CD8-positive, alpha-beta memory T cell (primary cell): ENCODE data around the gene TNIK. TPM values are rescaled to one million over a fixed set of nuclear protein-coding genes. Genes with fewer than 3 reads are reported as not detected.

Experiments
- CTCF ChIA-PET: fragments of 350-600 bp; sonication (Branson Sonifier 250); formaldehyde crosslinking; loops from one replicate; lab custom pipeline; 2021; ENCODE audit warnings: antibody characterized with exemption; lab: Charles Lee
- POLR2A ChIA-PET: fragments of 350-600 bp; sonication (Branson Sonifier 250); formaldehyde crosslinking; loops from one replicate; lab custom pipeline; 2021; ENCODE audit warnings: antibody characterized with exemption; lab: Charles Lee
- DNase-seq, 5 donors: peaks; one replicate each; pipeline versions ENCODE4 v3.0.0 to v3.0.0-alpha.2; 2020 to 2022; ENCODE audit warnings: mixed read lengths in 1 of 5
- H3K27ac ChIP-seq: one replicate; pipeline ENCODE4 v1.7.0; 2013; ENCODE audit warnings: low read depth, mild to moderate bottlenecking, low read length, moderate library complexity
- H3K27me3 ChIP-seq: 2 replicates; pipeline ENCODE4 v1.7.0; 2013; ENCODE audit warnings: low read length, mild to moderate bottlenecking; ENCODE audit not compliant: insufficient read depth, poor library complexity, severe bottlenecking
- H3K36me3 ChIP-seq: 2 replicates; pipeline ENCODE4 v1.7.0; 2013; ENCODE audit warnings: mild to moderate bottlenecking, low read length, moderate library complexity; ENCODE audit not compliant: insufficient read depth
- H3K4me1 ChIP-seq: 2 replicates; pipeline ENCODE4 v1.7.0; 2013; ENCODE audit warnings: mild to moderate bottlenecking, low read length, moderate library complexity; ENCODE audit not compliant: insufficient read depth
- H3K4me3 ChIP-seq: 2 replicates; pipeline ENCODE4 v1.7.0; 2013; ENCODE audit warnings: mild to moderate bottlenecking, low read length
- H3K9me3 ChIP-seq: 2 replicates; pipeline ENCODE4 v1.7.0; 2013; ENCODE audit warnings: mild to moderate bottlenecking, low read length
- H3K27ac Mint-ChIP-seq, 8 donors: one replicate each; pipeline ENCODE4 v1.8.0; 2020 to 2021; ENCODE audit warnings: mixed read lengths in 8 of 8, mild to moderate bottlenecking in 6 of 8, inconsistent platforms in 3 of 8, moderate library complexity in 3 of 8
- H3K27me3 Mint-ChIP-seq, 2 donors: one replicate each; pipeline ENCODE4 v1.8.0; 2020 to 2021; ENCODE audit warnings: mixed read lengths in 2 of 2, mild to moderate bottlenecking in 1 of 2, moderate library complexity in 1 of 2
- H3K36me3 Mint-ChIP-seq, 3 donors: one replicate each; pipeline ENCODE4 v1.8.0; 2020 to 2021; ENCODE audit warnings: mixed read lengths in 3 of 3, inconsistent platforms in 1 of 3, mild to moderate bottlenecking in 1 of 3
- H3K4me1 Mint-ChIP-seq, 3 donors: one replicate each; pipeline ENCODE4 v1.8.0; 2020 to 2021; ENCODE audit warnings: mixed read lengths in 3 of 3, inconsistent platforms in 1 of 3, mild to moderate bottlenecking in 1 of 3
- H3K4me3 Mint-ChIP-seq, 7 donors: one replicate each; pipeline ENCODE4 v1.8.0; 2020 to 2021; ENCODE audit warnings: mixed read lengths in 7 of 7, mild to moderate bottlenecking in 6 of 7, moderate library complexity in 4 of 7, inconsistent platforms in 2 of 7
- H3K9me3 Mint-ChIP-seq, 5 donors: one replicate each; pipeline ENCODE4 v1.8.0; 2020 to 2022; ENCODE audit warnings: mixed read lengths in 5 of 5, mild to moderate bottlenecking in 3 of 5, moderate library complexity in 2 of 5, inconsistent platforms in 1 of 5
- polyA plus RNA-seq: library from polyadenylated mRNA; unstranded; fragments of 300-500 nt; fragmentation: Illumina TruSeq; gene quantifications from one replicate; pipeline ENCODE4 v1.2.3, GENCODE V29; 2021
- total RNA-seq, 2 experiments: library from RNA; stranded (reverse); gene quantifications; one replicate each; pipeline ENCODE4 v1.2.3, GENCODE V29; 2021

The TNIK gene
- total and polyA plus RNA-seq, 3 experiments from 2014 or later = 15.9 to 19.2 (median 17.7) TPM

DNA sequence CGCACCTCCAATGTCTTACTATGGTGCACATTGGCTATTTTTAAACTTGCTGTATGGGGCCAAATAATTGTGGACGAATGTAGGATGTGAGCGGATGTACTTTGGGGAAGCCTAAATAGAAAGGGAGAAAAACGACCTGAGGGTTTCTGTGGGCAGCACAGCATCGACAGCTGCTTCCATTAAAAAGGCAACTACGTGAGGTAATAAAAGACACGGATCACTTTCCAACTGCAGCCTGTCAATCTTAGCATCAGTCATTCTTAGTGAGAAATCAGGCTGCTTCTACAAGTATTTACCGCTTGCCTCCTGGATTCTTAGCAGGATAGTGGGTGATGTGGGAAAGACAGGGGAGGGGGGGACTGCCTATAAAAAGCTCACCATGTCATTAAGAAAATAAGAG, 247.0 kb downstream of the TNIK start:
- no peaks in the 10 kb centered on the region for H3K9me3 Mint-ChIP-seq
- H3K4me3 ChIP-seq = no peak overlapping the region
- H3K4me1 ChIP-seq = peaks cover 4% of the 10 kb centered on the region
- DNase-seq = no peak
- H3K27me3 ChIP-seq = no peaks in the 10 kb centered on the region
- H3K36me3 Mint-ChIP-seq = peaks cover 4 to 27% (median 15%) of the 10 kb centered on the region in 3 donors
- no peaks in the 10 kb centered on the region for H3K27me3 Mint-ChIP-seq
- ChIA-PET POLR2A (no interaction called here), CTCF (interaction anchor here (1.8 kb wide), 1 partner anchor 11 kb away, joined by 5 read pairs; no protein-coding TSS in a partner anchor)
- no peak overlapping the region for H3K27ac ChIP-seq
- H3K36me3 ChIP-seq = peaks cover 13% of the 10 kb centered on the region
- H3K27ac Mint-ChIP-seq = peak overlapping the region in 1 of 8 donors; percentile 66
- H3K4me3 Mint-ChIP-seq = no peak overlapping the region
- peaks cover 21 to 40% (median 23%) of the 10 kb centered on the region in 3 donors for H3K4me1 Mint-ChIP-seq
- no peaks in the 10 kb centered on the region for H3K9me3 ChIP-seq

DNA sequence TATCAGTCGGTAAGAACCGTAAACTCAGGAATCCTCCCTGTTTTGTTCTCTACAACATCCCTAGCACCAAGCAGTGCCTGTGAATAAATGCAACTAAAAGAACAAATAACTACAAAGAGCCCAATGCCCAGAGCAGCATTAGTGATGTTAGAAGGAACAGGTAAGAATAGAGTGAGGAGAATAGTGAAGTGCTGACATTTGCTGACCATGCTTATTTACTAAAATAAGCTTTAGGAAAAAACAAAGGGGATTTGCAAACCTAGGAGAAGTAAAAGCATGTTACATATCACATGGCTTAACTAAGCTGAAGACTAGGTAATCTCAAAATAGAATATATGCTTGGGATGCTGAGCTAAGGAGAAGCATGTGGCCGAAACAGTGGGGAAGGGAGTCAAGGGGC, 247.6 kb downstream of the TNIK start:
- H3K4me3 ChIP-seq = no peak overlapping the region
- H3K4me1 ChIP-seq = no peaks in the 10 kb centered on the region
- H3K9me3 ChIP-seq = no peaks in the 10 kb centered on the region
- Mint-ChIP-seq H3K27me3 (no peaks in the 10 kb centered on the region), H3K4me3 (no peak overlapping the region), H3K27ac (peak overlapping the region in 2 of 8 donors; percentile 0 to 78), H3K9me3 (no peaks in the 10 kb centered on the region), H3K36me3 (peaks cover 4 to 31% (median 15%) of the 10 kb centered on the region in 3 donors), H3K4me1 (peaks cover 19 to 36% (median 19%) of the 10 kb centered on the region in 3 donors)
- DNase-seq = no peak
- no peaks in the 10 kb centered on the region for H3K27me3 ChIP-seq
- no peak overlapping the region for H3K27ac ChIP-seq
- POLR2A ChIA-PET = no interaction called here
- CTCF ChIA-PET = interaction anchor here (1.8 kb wide), 1 partner anchor 11 kb away, joined by 5 read pairs; no protein-coding TSS in a partner anchor
- peaks cover 13% of the 10 kb centered on the region for H3K36me3 ChIP-seq

DNA sequence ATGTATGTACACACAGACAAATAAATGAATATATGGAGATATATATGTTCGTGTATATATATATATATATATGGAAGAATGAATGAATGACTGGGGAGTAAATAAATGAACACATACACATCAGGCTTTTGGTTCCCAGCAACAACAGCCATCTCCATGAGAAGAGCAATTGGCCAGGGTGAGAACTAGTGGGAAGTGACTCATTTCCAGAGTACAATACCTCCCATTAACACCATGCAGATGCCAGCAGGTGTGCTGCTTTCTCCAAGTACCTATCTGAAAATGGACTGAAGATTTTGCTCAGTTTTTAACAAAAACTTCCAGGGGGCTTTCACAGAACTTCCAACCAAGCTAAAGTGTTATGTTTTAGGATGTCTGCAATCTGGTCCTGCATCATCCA, 253.9 kb downstream of the TNIK start:
- Histone ChIP-seq H3K27me3 (no peaks in the 10 kb centered on the region), H3K27ac (no peak overlapping the region), H3K4me1 (no peaks in the 10 kb centered on the region), H3K36me3 (peaks cover 18% of the 10 kb centered on the region), H3K9me3 (no peaks in the 10 kb centered on the region), H3K4me3 (no peak overlapping the region)
- Mint-ChIP-seq H3K9me3 (no peaks in the 10 kb centered on the region), H3K27ac (no peak overlapping the region), H3K36me3 (peaks cover 17 to 67% (median 23%) of the 10 kb centered on the region in 3 donors), H3K4me1 (peaks cover under 1 to 13% (median 3%) of the 10 kb centered on the region in 3 donors), H3K4me3 (no peak overlapping the region), H3K27me3 (no peaks in the 10 kb centered on the region)
- DNase-seq = no peak
- ChIA-PET POLR2A (no interaction called here), CTCF (interaction anchor here (1.0 kb wide), 1 partner anchor 24 kb away, joined by 3 read pairs; no protein-coding TSS in a partner anchor)

DNA sequence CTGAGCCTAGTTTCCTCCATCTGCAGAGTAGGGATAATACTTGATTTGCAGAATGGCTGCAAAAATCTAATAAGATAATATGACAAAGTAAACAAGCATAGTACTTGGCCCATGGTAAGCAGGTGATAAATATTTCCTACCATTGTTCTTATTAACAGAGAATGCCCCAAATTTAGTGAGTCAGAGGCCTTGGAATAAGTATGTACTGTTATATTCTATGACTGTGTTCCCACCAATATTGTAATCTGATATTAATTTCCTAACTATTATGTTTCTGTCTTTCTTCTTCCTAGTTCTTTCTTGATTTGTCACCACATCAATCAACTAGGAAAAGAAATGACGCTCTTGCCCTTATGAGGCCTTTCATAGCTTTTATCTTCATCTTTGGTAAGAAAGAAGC, 255.3 kb downstream of the TNIK start:
- Mint-ChIP-seq H3K4me3 (no peak overlapping the region), H3K4me1 (peaks cover 0 to 9% (median 3%) of the 10 kb centered on the region in 3 donors), H3K9me3 (no peaks in the 10 kb centered on the region), H3K27ac (no peak overlapping the region), H3K36me3 (peaks cover 13 to 54% (median 18%) of the 10 kb centered on the region in 3 donors), H3K27me3 (no peaks in the 10 kb centered on the region)
- ChIA-PET CTCF (no interaction called here), POLR2A (no interaction called here)
- Histone ChIP-seq H3K4me3 (no peak overlapping the region), H3K4me1 (no peaks in the 10 kb centered on the region), H3K36me3 (peaks cover 9% of the 10 kb centered on the region), H3K27me3 (no peaks in the 10 kb centered on the region), H3K27ac (no peak overlapping the region), H3K9me3 (no peaks in the 10 kb centered on the region)
- DNase-seq = no peak

DNA sequence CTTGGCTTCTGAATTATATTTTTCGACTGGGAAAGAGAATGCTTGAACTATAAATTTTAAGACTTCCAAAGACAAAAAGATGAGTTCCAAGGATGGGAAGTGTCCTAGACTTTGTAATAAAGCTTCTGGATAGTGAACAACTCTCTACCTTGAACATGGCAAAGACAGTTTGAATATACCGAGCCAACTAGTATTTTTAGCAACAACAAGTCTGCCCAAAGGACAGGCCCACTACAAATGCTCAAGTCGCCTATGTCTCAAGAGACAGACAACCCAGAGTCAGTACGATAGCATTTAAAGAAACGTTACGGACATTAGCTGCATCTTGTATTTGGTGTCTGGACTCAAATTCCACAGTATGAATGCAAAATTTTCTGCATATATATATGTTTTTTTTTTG, 258.4 kb downstream of the TNIK start:
- Histone ChIP-seq H3K4me3 (no peak overlapping the region), H3K36me3 (peaks cover 5% of the 10 kb centered on the region), H3K4me1 (no peaks in the 10 kb centered on the region), H3K27ac (no peak overlapping the region), H3K9me3 (no peaks in the 10 kb centered on the region), H3K27me3 (no peaks in the 10 kb centered on the region)
- ChIA-PET POLR2A (no interaction called here), CTCF (interaction anchor here (1.0 kb wide), 1 partner anchor 21 kb away, joined by 3 read pairs; no protein-coding TSS in a partner anchor)
- Mint-ChIP-seq H3K9me3 (no peaks in the 10 kb centered on the region), H3K36me3 (peaks cover 23 to 38% (median 26%) of the 10 kb centered on the region in 3 donors), H3K4me3 (no peak overlapping the region), H3K27ac (peak overlapping the region in 1 of 8 donors; percentile 58), H3K27me3 (no peaks in the 10 kb centered on the region), H3K4me1 (peaks cover 2 to 9% (median 3%) of the 10 kb centered on the region in 3 donors)
- DNase-seq = no peak

DNA sequence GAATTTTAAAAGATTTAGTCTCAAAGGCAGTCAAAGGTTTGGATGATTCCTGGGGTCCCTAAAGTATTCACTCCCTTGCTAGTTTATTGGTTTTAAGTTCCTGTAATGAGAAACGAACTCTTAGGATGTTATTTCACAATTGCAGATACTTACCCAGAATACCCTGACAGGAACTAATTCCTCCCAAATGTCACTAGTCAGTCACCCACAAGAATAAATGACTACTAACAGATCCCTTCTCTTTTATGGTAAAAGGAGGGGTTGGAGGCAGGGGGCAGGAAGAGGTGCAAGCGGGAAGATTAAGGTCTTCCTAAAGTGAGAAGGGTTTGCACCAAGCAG, 259.5 kb downstream of the TNIK start:
- ChIA-PET POLR2A (no interaction called here), CTCF (no interaction called here)
- no peak overlapping the region for H3K27ac ChIP-seq
- no peak for DNase-seq
- peaks cover 3% of the 10 kb centered on the region for H3K36me3 ChIP-seq
- Mint-ChIP-seq H3K4me3 (no peak overlapping the region), H3K27ac (no peak overlapping the region), H3K27me3 (no peaks in the 10 kb centered on the region), H3K9me3 (no peaks in the 10 kb centered on the region), H3K4me1 (peaks cover 3 to 9% (median 6%) of the 10 kb centered on the region in 3 donors), H3K36me3 (peaks cover 17 to 28% (median 19%) of the 10 kb centered on the region in 3 donors)
- H3K4me3 ChIP-seq = no peak overlapping the region
- no peaks in the 10 kb centered on the region for H3K27me3 ChIP-seq
- H3K9me3 ChIP-seq = no peaks in the 10 kb centered on the region
- H3K4me1 ChIP-seq = no peaks in the 10 kb centered on the region

DNA sequence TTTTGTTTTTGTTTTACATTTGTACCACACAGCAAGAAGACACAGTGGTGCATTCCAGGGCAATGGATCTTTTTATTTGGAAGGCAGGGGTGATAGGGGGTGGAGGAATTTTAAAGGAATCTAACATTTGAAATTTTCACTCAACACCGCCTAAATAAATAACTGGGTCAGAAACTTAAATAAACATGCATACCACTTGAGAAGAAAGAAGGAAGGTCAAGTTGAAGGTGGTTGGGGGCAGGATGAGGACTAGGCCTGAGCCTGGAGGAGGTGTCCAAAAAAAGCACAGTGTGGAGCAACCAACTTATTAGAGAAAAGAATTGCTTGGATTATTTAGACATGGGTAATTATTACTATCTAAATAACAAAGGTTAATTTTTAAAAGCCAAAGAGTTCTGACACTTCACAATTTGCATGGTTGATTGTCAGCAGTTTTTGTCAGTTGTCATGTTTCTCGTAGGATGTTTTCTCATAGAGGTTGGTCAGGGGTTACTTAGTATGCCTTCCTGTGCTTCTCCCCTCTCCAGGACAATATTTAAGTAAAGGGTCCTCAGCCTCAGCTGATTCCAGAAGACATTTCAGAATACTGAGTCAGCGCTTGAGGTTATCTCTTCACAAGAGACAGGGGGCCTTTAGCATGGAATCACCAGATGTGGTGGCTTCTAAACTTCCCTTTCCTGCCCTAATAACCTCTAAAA, 260.0 kb downstream of the TNIK start:
- H3K4me1 ChIP-seq = no peaks in the 10 kb centered on the region
- Mint-ChIP-seq H3K27me3 (no peaks in the 10 kb centered on the region), H3K4me1 (peaks cover 3 to 6% (median 4%) of the 10 kb centered on the region in 3 donors), H3K27ac (peak overlapping the region in 3 of 8 donors; percentile 11 to 57 (median 15)), H3K36me3 (peaks cover 14 to 23% (median 17%) of the 10 kb centered on the region in 3 donors), H3K9me3 (no peaks in the 10 kb centered on the region), H3K4me3 (no peak overlapping the region)
- H3K27ac ChIP-seq = no peak overlapping the region
- ChIA-PET CTCF (no interaction called here), POLR2A (no interaction called here)
- no peak for DNase-seq
- H3K36me3 ChIP-seq = no peaks in the 10 kb centered on the region
- no peaks in the 10 kb centered on the region for H3K9me3 ChIP-seq
- no peak overlapping the region for H3K4me3 ChIP-seq
- H3K27me3 ChIP-seq = no peaks in the 10 kb centered on the region

DNA sequence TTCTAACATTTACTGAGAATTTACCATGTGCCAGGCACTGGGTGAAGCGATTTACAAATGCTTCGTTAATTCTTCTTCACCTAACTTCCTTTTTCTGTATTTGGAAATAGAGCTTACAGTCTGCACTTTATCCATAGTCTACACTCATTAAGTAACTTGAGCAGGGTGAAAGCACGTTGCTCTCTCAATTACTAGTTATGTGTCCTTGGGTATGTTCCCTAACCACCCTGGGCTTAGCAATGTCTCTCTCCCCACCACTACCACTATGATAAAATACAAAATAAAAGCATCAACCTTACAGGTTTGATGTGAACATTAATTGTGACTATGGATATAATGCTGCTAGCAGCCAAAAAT, 260.8 kb downstream of the TNIK start:
- Mint-ChIP-seq H3K4me1 (peaks cover 0 to 6% (median 3%) of the 10 kb centered on the region in 3 donors), H3K36me3 (peaks cover 14 to 20% (median 16%) of the 10 kb centered on the region in 3 donors), H3K27ac (no peak overlapping the region), H3K9me3 (no peaks in the 10 kb centered on the region), H3K4me3 (no peak overlapping the region), H3K27me3 (no peaks in the 10 kb centered on the region)
- Histone ChIP-seq H3K4me1 (no peaks in the 10 kb centered on the region), H3K4me3 (no peak overlapping the region), H3K27me3 (no peaks in the 10 kb centered on the region), H3K9me3 (no peaks in the 10 kb centered on the region), H3K36me3 (no peaks in the 10 kb centered on the region), H3K27ac (no peak overlapping the region)
- POLR2A ChIA-PET = no interaction called here
- DNase-seq = no peak
- CTCF ChIA-PET = no interaction called here
